H9 (cell line): ENCODE measurements around the gene GGT1. TPM values are rescaled to one million over a fixed set of nuclear protein-coding genes. Genes with fewer than 3 reads are reported as not detected.

ENCODE experiments used
- DNase-seq: peaks from one replicate; pipeline ENCODE4 v3.0.0-alpha.2; 2017
- H2AFZ ChIP-seq: one replicate; pipeline ENCODE4 v1.6.1; 2013; ENCODE audit warnings: mild to moderate bottlenecking, low read length, control low read depth, moderate library complexity
- H2AK5ac ChIP-seq: 2 replicates; pipeline ENCODE4 v1.6.1; 2013; ENCODE audit warnings: low read length, control low read depth, mixed read lengths; ENCODE audit not compliant: insufficient read length
- H2BK120ac ChIP-seq: one replicate; pipeline ENCODE4 v1.6.1; 2013; ENCODE audit warnings: low read depth, mild to moderate bottlenecking, low read length, control low read depth, inconsistent platforms; ENCODE audit not compliant: poor library complexity, severe bottlenecking
- H2BK12ac ChIP-seq: 2 replicates; pipeline ENCODE4 v1.6.1; 2013; ENCODE audit warnings: low read length, control low read depth, mixed read lengths, low read depth; ENCODE audit not compliant: insufficient read length
- H2BK15ac ChIP-seq: 2 replicates; pipeline ENCODE4 v1.6.1; 2013; ENCODE audit warnings: low read depth, low read length, control low read depth
- H2BK20ac ChIP-seq: one replicate; pipeline ENCODE4 v1.6.1; 2013; ENCODE audit warnings: low read depth, mild to moderate bottlenecking, low read length, control low read depth, inconsistent platforms; ENCODE audit not compliant: poor library complexity, severe bottlenecking
- H2BK5ac ChIP-seq: 2 replicates; pipeline ENCODE4 v1.6.1; 2013; ENCODE audit warnings: low read length, control low read depth, mixed read lengths; ENCODE audit not compliant: insufficient read length
- H3K14ac ChIP-seq: 2 replicates; pipeline ENCODE4 v1.6.1; 2013; ENCODE audit warnings: low read length, control low read depth; ENCODE audit not compliant: insufficient read depth
- H3K18ac ChIP-seq: 2 replicates; pipeline ENCODE4 v1.6.1; 2013; ENCODE audit warnings: low read depth, mild to moderate bottlenecking, mixed read lengths, low read length, control low read depth; ENCODE audit not compliant: insufficient read length
- H3K23ac ChIP-seq: 2 replicates; pipeline ENCODE4 v1.6.1; 2013; ENCODE audit warnings: low read length, control low read depth, mixed read lengths, low read depth; ENCODE audit not compliant: insufficient read length
- H3K23me2 ChIP-seq: 2 replicates; pipeline ENCODE4 v1.6.1; 2013; ENCODE audit warnings: low read depth, mild to moderate bottlenecking, mixed read lengths, low read length, control low read depth; ENCODE audit not compliant: insufficient read length, poor library complexity, severe bottlenecking
- H3K27ac ChIP-seq: 2 replicates; pipeline ENCODE4 v1.5.1; 2013; ENCODE audit warnings: low read length, control low read depth, mixed read lengths, low read depth; ENCODE audit not compliant: insufficient read length
- H3K27me3 ChIP-seq: 2 replicates; pipeline ENCODE4 v1.6.1; 2013; ENCODE audit warnings: low read length, control low read depth, inconsistent platforms; ENCODE audit not compliant: insufficient read depth
- H3K4ac ChIP-seq: 2 replicates; pipeline ENCODE4 v1.6.1; 2013; ENCODE audit warnings: low read depth, mild to moderate bottlenecking, control low read depth, inconsistent platforms, low read length, moderate library complexity
- H3K4me1 ChIP-seq: 2 replicates; pipeline ENCODE4 v1.6.1; 2013; ENCODE audit warnings: low read length, control low read depth, inconsistent platforms; ENCODE audit not compliant: insufficient read depth
- H3K4me2 ChIP-seq: 2 replicates; pipeline ENCODE4 v1.6.1; 2013; ENCODE audit warnings: low read length, control low read depth, mixed read lengths; ENCODE audit not compliant: insufficient read length, insufficient read depth
- H3K56ac ChIP-seq: 2 replicates; pipeline ENCODE4 v1.6.1; 2013; ENCODE audit warnings: low read depth, mild to moderate bottlenecking, mixed read lengths, low read length, control low read depth; ENCODE audit not compliant: insufficient read length
- H3K79me1 ChIP-seq: 2 replicates; pipeline ENCODE4 v1.6.1; 2013; ENCODE audit warnings: low read depth, mild to moderate bottlenecking, moderate library complexity, low read length, control low read depth, inconsistent platforms; ENCODE audit not compliant: insufficient read depth, poor library complexity, severe bottlenecking
- H3K79me2 ChIP-seq: 2 replicates; pipeline ENCODE4 v1.6.1; 2013; ENCODE audit warnings: low read length, control low read depth, inconsistent platforms; ENCODE audit not compliant: insufficient read depth
- H3K9ac ChIP-seq: 2 replicates; pipeline ENCODE4 v1.6.1; 2013; ENCODE audit warnings: low read length, control low read depth, mixed read lengths; ENCODE audit not compliant: insufficient read length; ENCODE audit errors: extremely low read depth
- H3K9me3 ChIP-seq: one replicate; pipeline ENCODE4 v1.6.1; 2013; ENCODE audit warnings: low read depth, low read length, inconsistent platforms; ENCODE audit not compliant: control insufficient read depth
- H3T11ph ChIP-seq: one replicate; pipeline ENCODE4 v1.6.1; 2013; ENCODE audit warnings: mild to moderate bottlenecking, low read length, control low read depth, inconsistent platforms
- H4K20me1 ChIP-seq: one replicate; pipeline ENCODE4 v1.6.1; 2013; ENCODE audit not compliant: control insufficient read depth, insufficient read length, insufficient read depth
- H4K5ac ChIP-seq: 2 replicates; pipeline ENCODE4 v1.6.1; 2013; ENCODE audit warnings: low read depth, mild to moderate bottlenecking, mixed read lengths, low read length, control low read depth; ENCODE audit not compliant: insufficient read length
- H4K8ac ChIP-seq: replicated peaks from 2 replicates; pipeline ENCODE4 v1.6.1; 2013; ENCODE audit warnings: low read length, control low read depth, mixed read lengths, low read depth; ENCODE audit not compliant: insufficient read length
- H4K91ac ChIP-seq: 2 replicates; pipeline ENCODE4 v1.6.1; 2013; ENCODE audit warnings: low read depth, mild to moderate bottlenecking, moderate library complexity, mixed read lengths, low read length, control low read depth; ENCODE audit not compliant: insufficient read length
- H3K27ac Mint-ChIP-seq, 3 experiments: 2 replicates in 2 of 3; 3 replicates in 1 of 3; pipeline ENCODE4 v1.8.0; 2020 to 2021; ENCODE audit warnings: mixed read lengths in 3 of 3, mild to moderate bottlenecking in 1 of 3, moderate library complexity in 1 of 3
- H3K27me3 Mint-ChIP-seq: 2 replicates; pipeline ENCODE4 v1.8.0; 2021; ENCODE audit warnings: low read depth, mild to moderate bottlenecking, moderate library complexity, mixed read lengths
- H3K36me3 Mint-ChIP-seq, 3 experiments: 2 replicates in 2 of 3; 3 replicates in 1 of 3; pipeline ENCODE4 v1.8.0; 2020 to 2021; ENCODE audit warnings: low read depth in 3 of 3, mixed read lengths in 3 of 3; ENCODE audit not compliant: insufficient read depth in 1 of 3
- H3K4me1 Mint-ChIP-seq, 2 experiments: 2 replicates each; pipeline ENCODE4 v1.8.0; 2020; ENCODE audit warnings: mixed read lengths in 2 of 2
- H3K4me3 Mint-ChIP-seq, 2 experiments: 2 replicates in 1 of 2; 3 replicates in 1 of 2; pipeline ENCODE4 v1.8.0; 2020 to 2021; ENCODE audit warnings: mild to moderate bottlenecking in 2 of 2, mixed read lengths in 2 of 2, moderate library complexity in 1 of 2
- H3K9me3 Mint-ChIP-seq, 2 experiments: 2 replicates in 1 of 2; 3 replicates in 1 of 2; pipeline ENCODE4 v1.8.0; 2020; ENCODE audit warnings: mild to moderate bottlenecking in 2 of 2, mixed read lengths in 2 of 2, moderate library complexity in 1 of 2
- CTCF ChIP-seq: fragments of 200-600 bp; sonication (generic); conservative IDR thresholded peaks from 3 replicates; pipeline ENCODE4 v1.8.0; 2021; ENCODE audit warnings: antibody characterized with exemption, mild to moderate bottlenecking
- WGBS: extraction: QIAGEN DNeasy Blood & Tissue Kit; methylation state at CpG from one replicate; pipeline ENCODE4 v1.1.7; 2013; ENCODE audit warnings: missing lambda C conversion rate, low lambda C conversion rate, mixed read lengths; ENCODE audit not compliant: insufficient read length; ENCODE audit errors: extremely low coverage; 5-methylcytosine and 5-hydroxymethylcytosine counted together
- total RNA-seq: library from RNA; stranded (reverse); gene quantifications from 2 replicates; pipeline ENCODE4 v1.2.1, GENCODE V29; 2021

Gene GGT1
- total RNA-seq, 1 experiment from 2014 or later, result 20.5 TPM

- H2BK5ac ChIP-seq, result no peak overlapping the region
- H3K56ac ChIP-seq, result no peak overlapping the region
- Mint-ChIP-seq H3K36me3 (peaks cover 44 to 74% (median 61%) of the 10 kb centered on the region in 3 experiments), H3K27me3 (no peaks in the 10 kb centered on the region), H3K9me3 (no peaks in the 10 kb centered on the region), H3K4me1 (no peaks in the 10 kb centered on the region), H3K4me3 (no peak overlapping the region), H3K27ac (no peak overlapping the region)
- H2BK12ac ChIP-seq, result no peak overlapping the region
- H3K9ac ChIP-seq, result no peak overlapping the region
- no peak overlapping the region for H3K4ac ChIP-seq
- no peak overlapping the region for H2AK5ac ChIP-seq
- H3K23ac ChIP-seq, result no peak overlapping the region
- no CpG with 5 or more reads among the region's 10 CpGs for WGBS
- H2BK15ac ChIP-seq, result no peak overlapping the region
- H4K20me1 ChIP-seq, result no peaks in the 10 kb centered on the region
- H3K9me3 ChIP-seq, result no peaks in the 10 kb centered on the region
- no peak for DNase-seq
- no peak overlapping the region for H4K8ac ChIP-seq
- no peaks in the 10 kb centered on the region for H3K4me1 ChIP-seq
- H3K4me2 ChIP-seq, result no peak overlapping the region
- no peak overlapping the region for H3K14ac ChIP-seq
- no peak overlapping the region for H2BK120ac ChIP-seq
- peaks cover 33% of the 10 kb centered on the region for H3K79me2 ChIP-seq
- H3K27me3 ChIP-seq, result no peaks in the 10 kb centered on the region
- TF ChIP-seq CTCF, result no peak
- H3K23me2 ChIP-seq, result no peaks in the 10 kb centered on the region
- H3T11ph ChIP-seq, result no peak overlapping the region
- H3K79me1 ChIP-seq, result peaks cover 5% of the 10 kb centered on the region
- no peak overlapping the region for H4K5ac ChIP-seq
- H3K27ac ChIP-seq, result no peak overlapping the region
- no peak overlapping the region for H2AFZ ChIP-seq
- no peak overlapping the region for H2BK20ac ChIP-seq
- H3K18ac ChIP-seq, result no peak overlapping the region
- no peak overlapping the region for H4K91ac ChIP-seq
Measured at GRCh38 chr22:24567668-24568067, 35.3 kb upstream of the GGT1 start.
